HG02852 (cell line): Measurements from ENCODE around the gene CCNE1.
A peak's percentile ranks its signal among the peaks of the same experiment; 100 is the strongest.

ENCODE experiments used
- ATAC-seq: cut with Tn5 transposase; IDR thresholded peaks from one replicate; pipeline ENCODE4 v1.9.1; 2021; ENCODE audit warnings: mild to moderate bottlenecking, moderate library complexity; ENCODE audit not compliant: unreplicated experiment

Gene CCNE1

GRCh38 chr19:29811125-29812079 is at the start of gene CCNE1:
TSS of gene CCNE1 (plus strand) at chr19:29811991. CDS start at chr19:29812556, 565 bp downstream.
- ATAC-seq: peak; percentile 80

- no peak for ATAC-seq
Observed at GRCh38 chr19:29763196-29763595, 48.6 kb upstream of the CCNE1 start.

- ATAC-seq: no peak
Observed at GRCh38 chr19:29764361-29764760, 47.4 kb upstream of the CCNE1 start.

- ATAC-seq: no peak
Observed at GRCh38 chr19:29766100-29766499, 45.7 kb upstream of the CCNE1 start.

- ATAC-seq: no peak
Observed at GRCh38 chr19:29767039-29767735, 44.6 kb upstream of the CCNE1 start.

GRCh38 chr19:29768166-29768565 is 43.6 kb upstream of the CCNE1 start:
- ATAC-seq: no peak

- ATAC-seq: no peak
Observed at GRCh38 chr19:29769997-29770396, 41.8 kb upstream of the CCNE1 start.

GRCh38 chr19:29770648-29771047 is 41.1 kb upstream of the CCNE1 start:
- no peak for ATAC-seq

GRCh38 chr19:29771708-29772414 is 39.9 kb upstream of the CCNE1 start:
- ATAC-seq: no peak

- no peak for ATAC-seq
Observed at GRCh38 chr19:29772696-29773095, 39.1 kb upstream of the CCNE1 start.

GRCh38 chr19:29773141-29773540 is 38.6 kb upstream of the CCNE1 start:
- ATAC-seq: no peak

- ATAC-seq: no peak
Observed at GRCh38 chr19:29774126-29774525, 37.7 kb upstream of the CCNE1 start.

GRCh38 chr19:29777781-29778309 is 33.9 kb upstream of the CCNE1 start:
- ATAC-seq: no peak

GRCh38 chr19:29779921-29780320 is 31.9 kb upstream of the CCNE1 start:
- ATAC-seq: no peak

- no peak for ATAC-seq
Observed at GRCh38 chr19:29781386-29782259, 30.2 kb upstream of the CCNE1 start.

- ATAC-seq: no peak
Observed at GRCh38 chr19:29782260-29782580, 29.6 kb upstream of the CCNE1 start.

- ATAC-seq: no peak
Observed at GRCh38 chr19:29783627-29784190, 28.1 kb upstream of the CCNE1 start.

GRCh38 chr19:29784598-29785223 is 27.1 kb upstream of the CCNE1 start:
- no peak for ATAC-seq

- ATAC-seq: no peak
Observed at GRCh38 chr19:29785360-29785759, 26.4 kb upstream of the CCNE1 start.
